Measurements from ENCODE around the gene MYLIP.

GRCh38 chr6:16108921-16109658 is 19.8 kb upstream of the MYLIP start:
- TF ChIP-seq CTCF (conservative IDR thresholded peaks at IDR 0.05 in 1 of 2, IDR thresholded peaks at IDR 0.05 in 1 of 2; ENCODE audit: low read depth in 1 of 2, low read length in 2 of 2) (no peak), EZH2 (IDR thresholded peaks at IDR 0.05; ENCODE audit: low read length, missing control alignments) (no peak)

All from fibroblast of lung (primary cell).